ENCODE measurements around the gene COL5A1. TPM values are rescaled to one million over a fixed set of nuclear protein-coding genes. Genes with fewer than 3 reads are reported as not detected.
"Not testable (repeated sequence)": the region's sequence is repeated elsewhere in the genome, so short reads cannot be mapped to it uniquely, and the experiment has no call there.

Gene COL5A1
- total RNA-seq, 1 donor from 2014 or later, result 435 TPM

DNA sequence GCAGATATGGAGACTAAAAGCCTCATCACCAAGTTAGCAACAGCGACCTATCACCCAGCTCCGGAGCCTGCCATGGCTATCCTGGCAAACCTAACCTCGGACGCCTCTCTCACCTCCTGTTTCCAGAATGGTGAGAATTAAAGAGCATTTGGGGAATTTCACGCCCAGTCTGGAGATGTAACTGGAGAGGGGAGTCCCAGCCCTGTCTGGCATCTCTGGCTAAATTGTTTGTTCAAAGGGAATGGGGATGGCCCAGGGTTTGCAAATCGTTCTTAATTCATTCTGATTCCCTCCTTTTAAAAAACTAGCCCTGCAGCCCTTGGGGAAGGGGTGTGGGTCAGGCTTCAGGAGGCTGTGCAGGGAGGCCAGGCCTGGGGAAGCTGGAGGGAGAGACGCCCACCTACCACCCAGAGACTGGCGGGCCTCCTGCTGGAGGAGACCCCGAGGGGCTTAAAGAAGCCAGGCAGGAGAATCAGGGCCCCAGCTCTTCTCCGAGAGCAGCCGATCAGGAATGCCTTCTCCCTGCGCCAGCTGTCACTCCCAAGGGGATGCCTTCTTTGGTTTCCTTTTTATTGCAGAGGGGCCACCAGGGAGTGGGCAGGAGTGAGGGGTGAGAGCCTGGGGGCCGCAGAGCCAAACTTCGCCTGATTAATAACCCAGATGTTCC lies 964 bp upstream of the COL5A1 start:
- DNase-seq, result peak; percentile 62

DNA sequence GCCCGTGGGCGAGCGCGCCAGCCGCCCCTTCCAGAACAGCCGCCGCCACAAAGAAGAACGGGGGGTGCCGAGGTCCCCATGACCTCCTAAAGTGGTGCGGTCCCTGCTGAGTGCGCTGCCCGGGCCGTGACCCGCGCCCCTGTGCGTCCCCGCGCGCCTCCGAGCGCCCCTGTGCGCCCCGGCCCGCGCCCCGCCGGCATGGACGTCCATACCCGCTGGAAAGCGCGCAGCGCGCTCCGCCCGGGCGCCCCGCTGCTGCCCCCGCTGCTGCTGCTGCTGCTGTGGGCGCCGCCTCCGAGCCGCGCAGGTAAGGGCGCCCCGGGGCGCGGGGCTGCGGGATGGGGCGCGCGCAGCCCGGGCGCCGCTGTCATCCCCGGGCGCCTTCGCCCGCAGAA lies 384 bp downstream of the COL5A1 start:
- DNase-seq, result no peak

DNA sequence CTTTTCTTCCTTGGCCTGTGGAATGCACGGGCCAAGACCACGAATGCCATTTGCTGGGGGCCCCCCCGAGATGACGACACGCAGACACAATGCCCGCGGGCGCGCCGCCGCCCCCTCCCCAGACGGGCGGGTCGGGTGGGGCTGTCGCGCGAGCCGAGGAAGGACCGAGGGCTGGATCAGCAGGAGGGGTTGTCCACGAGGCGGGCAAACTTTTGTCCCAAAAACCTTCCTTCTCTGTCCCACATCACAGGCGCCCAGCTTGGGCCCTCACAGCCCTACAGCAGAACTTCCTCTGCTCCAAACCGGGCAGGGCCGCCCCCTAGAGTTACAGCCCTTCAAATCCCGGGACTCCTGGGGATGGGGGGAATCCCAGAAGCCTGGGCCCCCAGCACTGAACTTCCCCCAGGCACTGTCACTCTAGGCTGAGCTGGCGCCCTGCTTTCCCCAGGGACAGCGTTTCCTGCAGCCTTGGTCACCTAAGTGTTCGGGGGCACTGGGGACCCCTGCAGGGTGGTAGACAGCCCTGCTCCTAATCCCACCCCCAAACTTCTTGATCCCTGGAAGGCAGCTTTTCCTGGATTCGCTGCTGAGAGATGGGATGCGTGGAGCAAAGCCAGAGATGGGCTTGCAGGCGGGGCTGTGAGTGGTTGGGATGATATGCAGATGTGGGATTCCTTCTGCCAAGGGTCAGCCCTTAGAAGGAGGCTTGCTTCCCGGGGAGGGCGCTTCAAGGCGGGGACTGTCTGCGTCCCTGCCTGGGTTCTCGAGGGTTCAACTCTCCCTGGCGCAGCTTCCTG lies 980 bp downstream of the COL5A1 start:
- DNase-seq, result peak; percentile 87

DNA sequence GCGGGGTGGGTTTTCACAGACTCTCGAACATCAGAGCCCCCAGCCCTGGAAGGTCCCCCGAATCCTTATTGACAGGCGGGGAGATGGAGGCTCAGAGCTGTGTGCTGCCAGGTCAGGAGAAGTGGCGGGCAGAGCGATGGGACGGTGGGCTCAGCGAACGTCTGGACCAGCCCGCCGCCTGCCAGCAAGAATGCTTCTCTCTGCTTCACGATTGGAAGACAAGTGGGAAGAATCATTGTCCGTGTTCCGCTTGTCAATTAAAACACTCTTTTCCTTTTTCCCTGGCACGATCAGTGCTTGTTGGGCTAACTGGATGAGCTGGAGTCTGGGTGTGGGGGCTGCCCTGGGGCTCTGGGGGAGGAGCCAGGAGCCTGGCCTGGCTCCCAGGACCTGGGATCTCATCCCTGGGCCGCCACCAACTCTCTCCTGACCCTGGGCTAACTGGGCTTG lies 1.6 kb downstream of the COL5A1 start:
- DNase-seq, result peak; percentile 57

DNA sequence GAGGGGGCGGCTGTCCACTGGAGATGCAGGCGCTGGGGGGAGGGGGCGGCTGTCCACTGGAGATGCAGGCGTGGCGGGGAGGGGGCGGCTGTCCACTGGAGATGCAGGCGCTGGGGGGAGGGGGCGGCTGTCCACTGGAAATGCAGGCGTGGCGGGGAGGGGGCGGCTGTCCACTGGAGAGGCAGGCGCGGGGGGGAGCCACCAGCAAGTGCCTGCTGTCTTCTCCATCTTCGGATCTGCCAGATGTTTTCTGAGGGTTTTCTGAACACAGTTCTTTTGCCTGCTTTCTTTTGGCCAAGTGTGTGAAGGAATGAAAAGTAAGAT lies 2.8 kb downstream of the COL5A1 start:
- not testable (repeated sequence) for DNase-seq

DNA sequence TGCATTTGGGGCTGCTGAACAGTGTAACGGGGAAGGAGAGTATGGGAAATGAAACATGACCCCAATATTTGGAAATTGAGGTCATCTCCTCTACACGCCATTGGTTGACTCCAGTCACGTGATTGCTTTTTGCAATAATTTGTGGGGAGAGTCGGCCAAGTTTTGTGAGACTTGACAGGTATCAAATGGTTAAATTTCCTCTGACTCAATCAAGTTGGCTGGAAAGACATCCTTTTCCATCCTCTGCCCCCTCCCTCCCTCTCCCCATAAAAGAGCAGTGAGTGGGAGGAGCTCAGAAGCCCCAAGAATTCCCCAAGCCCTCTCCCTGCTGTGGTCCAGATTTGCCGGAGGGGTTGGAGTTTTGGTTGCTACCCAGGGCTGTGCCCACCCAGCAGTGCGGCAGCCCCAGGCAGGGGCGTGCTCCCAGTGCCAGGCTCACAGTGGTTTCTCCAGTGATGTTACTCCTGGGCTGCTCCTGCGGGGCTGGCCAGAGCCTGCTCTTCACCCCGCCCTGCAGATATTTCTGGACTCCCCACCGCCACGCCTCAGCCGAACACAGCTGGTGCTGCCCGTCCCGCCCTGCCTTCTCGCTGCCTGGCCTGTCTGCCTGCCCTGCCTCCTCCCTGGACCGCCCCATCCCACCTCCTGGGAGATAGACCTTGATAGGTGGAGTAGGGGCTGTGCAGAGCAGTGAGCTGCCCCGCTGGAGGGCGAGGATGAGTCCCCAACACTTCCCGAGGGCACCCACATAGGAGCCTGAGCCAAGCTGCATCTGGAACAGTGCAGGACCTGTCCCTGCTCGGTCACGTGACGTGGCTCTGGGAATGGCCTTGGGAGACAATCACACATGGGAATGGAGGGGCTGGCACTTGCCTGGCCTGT lies 3.4 kb downstream of the COL5A1 start:
- peak; percentile 98 for DNase-seq

DNA sequence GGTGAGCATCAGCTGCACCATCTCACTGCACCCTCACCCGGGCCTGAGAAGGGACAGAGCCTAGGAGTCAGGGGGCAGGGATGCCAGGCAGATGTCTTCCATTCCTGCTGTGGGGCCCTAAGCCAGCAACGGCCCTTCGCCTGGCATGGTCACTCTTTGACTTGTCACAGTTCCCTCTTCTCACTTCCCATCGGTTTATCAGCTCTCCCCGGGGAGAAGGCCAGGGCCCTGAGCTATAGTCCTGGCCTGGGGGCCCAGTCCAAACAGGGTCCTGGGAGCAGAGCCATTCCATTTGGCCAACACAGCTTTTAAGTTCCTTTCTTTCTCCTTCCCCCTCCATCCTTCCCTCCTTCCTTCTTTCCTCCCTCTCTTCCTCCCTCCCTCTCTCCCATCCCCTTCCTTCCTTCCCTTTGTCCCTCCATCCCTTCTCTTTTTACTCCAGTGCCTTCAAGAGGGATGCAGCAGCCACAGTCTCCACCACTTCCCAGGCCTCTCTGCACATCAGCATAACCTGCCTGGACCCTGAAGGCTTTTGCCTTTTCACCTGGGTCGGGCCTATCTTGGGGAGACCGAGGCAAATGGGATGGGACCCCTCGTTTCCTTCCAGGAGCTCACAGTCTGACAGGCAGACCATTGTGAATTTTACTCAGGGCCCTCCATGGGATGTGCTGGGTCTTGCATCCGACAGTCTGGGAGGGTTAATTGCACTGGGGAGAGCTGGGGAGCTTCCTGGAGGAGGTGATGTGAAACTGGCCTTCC lies 4.2 kb downstream of the COL5A1 start:
- no peak for DNase-seq

DNA sequence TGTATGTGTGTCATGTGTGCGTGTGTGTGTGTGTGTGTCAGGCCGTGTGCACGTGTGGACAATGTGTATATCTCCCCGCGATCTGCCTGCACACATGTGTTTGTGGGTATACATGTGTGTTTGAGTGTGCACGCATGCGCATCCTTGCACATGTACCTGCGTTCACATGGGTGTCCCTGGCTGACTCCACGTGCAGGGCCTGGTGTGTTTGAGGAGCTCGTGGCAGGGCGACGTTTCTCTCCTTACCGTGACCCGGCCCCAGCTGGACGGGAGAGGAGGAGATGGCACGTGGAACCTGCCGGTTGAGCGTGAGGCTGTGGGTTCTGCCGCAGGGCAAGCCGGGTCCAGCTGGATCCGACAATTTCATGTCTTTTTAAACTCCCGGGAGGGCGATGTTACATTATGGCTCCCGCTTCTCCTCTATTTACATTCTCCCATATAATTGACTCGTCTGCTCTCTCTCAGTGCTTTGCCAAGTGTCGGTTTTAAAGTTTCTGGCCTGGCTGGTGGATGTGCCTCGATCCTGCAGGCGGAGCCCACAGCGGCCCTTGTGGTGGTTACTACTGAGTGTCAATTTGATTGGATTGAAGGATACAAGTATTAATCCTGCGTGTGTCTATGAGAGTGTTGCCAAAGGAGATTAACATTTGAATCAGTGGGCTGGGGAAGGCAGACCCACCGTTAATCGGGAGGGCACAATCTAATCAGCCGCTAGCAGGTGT lies 5.9 kb downstream of the COL5A1 start:
- DNase-seq, result peak; percentile 33

DNA sequence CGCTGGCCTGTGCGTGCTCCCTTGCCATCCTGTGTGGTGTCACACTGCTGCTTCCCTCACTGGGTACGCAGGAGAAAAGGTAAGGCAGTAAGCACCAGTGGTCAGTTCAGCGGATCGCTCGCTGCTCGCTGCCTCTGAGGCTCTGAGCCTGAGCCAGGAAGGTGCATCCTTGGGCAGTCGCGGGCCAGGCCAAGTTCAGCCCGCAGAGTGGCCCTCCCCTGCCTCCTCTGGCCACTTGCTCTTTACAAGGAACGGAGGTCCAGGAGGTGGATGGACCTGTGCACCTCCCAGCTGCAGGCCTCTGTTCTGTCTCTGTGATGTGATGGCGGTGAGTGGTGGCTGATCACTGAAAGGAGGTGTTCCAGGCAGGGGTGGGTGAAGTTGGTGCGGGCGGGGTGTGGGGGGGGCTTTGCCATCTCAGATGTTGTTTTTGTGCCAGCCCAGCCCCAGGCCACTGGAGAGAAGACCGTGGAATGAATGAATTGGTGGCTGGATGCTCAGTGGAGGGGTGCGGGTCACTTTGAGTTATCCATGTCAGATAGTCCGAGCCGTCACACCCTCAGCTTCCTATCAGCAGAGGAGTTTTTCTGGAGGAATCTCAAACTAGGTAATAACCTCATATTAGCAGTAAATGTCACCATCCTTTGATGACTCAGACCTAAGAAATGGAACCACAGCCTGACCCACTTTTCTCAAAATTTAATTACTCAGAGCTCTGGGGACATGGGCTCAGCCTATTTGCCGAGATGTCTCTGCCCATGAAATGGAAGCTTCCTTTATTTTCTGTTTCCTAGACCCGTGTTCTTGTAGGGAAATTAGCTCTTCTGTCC lies 7.3 kb downstream of the COL5A1 start:
- no peak for DNase-seq

DNA sequence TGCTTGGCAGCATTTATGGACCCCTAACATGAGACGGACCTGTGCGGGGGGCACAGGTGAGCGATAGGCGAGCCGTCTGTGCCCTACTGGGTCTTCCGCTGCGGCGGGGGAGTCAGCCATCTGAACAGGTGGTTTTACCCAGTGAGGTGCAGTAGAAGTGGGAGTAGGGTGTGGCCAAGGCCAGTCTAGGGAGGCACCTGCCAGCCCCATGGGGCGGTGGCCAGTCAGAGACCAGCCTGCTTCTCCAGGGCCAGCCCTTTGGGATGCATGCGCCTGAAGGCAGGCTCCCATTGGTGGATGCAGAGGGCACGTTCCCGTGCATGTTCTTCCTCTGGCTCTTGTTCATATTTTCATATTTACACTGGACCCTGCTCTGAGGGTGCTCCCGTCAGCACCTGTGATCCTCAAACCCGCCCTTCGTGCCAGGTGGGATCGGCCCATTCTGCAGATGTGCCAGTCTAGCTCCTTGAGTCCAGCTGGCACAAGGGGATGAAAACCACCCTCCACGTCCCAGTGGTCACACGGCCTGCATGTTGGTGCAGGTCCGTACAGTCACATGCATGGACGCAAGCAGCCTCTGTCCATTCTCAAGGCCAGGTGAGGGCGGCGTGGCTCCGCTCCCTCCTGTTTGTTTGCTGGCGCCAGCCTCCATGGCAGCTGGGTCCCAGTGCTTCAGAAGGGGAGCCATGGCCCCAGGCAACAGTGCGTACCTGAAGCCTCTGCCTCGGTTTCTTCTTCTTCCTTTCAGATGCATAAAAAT lies 9.0 kb downstream of the COL5A1 start:
- DNase-seq, result no peak

DNA sequence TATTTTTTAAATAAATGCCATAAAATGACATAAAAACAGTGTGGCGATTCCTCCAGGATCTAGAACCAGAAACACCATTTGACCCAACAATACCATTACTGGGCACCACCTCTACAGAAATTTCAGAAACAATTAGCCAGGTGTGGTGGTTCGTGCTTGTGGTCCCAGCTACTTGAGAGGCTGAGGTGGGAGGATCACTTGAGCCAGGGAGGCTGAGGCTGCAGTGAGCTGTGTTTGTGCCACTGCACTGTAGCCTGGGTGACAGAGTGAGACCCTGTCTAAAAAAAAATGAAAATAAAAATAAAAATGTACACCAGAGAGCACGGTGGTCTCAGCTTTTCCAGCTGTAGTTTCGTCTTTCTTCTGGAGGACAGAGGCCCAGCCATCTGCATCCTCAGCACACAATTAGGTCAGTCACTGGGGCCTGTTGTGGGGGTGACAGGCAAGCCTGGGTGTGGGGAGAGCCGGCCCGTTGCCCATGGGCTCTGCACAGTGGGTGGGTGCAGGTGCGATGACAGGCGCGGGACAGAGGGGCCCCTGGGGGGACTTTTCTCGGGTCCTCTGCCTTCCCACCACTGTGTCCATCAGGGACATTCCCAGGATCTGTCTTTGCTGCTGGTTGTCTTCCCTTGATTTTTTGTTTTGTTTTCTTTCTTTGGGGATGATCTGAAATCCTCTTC lies 9.8 kb downstream of the COL5A1 start:
- no peak for DNase-seq

DNA sequence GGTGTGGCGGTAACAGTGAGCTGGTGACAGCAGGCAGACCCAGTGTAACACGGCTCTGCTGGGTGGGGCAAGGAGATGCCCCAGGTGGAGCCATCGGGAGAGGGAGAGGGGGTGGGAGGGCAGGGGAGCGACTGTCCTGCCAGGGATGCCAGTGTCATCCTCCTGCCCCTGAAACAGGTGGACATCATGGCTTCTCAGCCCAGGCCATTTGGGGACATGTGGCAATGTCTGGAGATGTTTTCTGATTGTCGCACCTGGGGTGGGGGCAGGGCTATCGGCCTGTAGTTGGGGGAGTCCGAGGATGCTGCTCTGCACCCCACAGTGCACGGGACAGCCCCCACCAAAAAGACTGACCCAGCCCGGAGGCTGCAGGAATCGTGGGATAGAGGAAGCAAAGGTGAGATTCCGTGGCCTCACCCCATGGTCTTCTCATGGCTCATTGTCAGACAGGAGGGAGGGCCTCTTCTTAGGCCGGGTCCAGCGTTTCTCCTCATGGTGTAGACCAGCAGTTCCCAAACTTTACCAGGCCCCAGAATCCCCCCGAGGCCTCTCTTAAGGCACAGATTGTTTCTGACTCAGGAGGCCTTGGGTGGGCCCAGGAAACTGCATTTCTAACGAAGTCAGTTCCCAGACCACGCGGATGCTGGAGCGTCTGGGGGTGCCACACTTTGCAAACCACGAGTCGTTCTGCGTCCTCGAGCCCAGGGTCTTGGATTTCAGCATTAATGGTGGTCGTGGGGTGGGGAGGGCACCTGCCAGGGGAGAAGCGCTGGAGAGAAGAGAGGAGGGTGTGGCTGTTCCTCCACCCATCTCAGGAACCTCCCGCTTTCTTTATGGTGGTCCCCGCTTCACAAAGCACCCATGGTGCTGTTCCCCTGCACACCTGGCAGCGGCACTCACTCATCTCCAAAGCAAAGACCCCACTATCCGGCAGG lies 11.0 kb downstream of the COL5A1 start:
- no peak for DNase-seq

DNA sequence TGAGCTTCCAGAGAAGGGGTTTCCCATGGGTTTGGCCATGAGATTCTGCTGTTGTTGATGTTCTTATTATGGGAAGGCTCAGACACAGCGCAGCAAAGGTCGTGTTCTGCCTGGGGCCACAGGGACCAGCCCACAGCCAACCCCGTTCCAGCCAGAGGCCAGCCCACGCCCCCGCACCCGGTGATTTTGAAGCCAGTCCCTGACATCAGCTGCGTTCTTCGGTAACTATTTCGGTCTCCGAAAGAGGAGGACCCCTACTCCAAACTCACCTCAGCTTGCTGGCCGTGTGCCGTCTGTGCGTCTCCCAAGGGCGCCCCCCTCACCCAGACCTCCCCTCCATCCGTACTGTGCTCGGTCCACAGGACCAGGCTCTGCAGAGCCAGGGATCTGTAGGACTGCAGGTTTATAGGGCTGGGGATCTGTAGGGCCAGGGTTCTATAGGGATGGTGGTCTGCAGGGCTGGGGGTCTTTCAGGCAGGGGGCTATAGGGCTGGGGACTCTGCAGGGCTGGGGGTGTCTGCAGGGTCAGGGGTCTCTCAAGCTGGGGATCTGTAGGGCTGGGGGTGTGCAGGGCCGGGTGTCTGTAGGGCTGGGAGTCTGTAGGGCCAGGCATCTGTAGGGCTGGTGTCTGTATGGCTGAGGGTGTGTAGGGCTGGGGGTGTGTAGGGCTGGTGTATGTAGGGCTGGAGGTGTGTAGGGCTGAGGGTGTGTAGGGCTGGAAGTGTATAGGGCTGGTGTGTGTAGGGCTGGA lies 11.8 kb downstream of the COL5A1 start:
- DNase-seq, result no peak

DNA sequence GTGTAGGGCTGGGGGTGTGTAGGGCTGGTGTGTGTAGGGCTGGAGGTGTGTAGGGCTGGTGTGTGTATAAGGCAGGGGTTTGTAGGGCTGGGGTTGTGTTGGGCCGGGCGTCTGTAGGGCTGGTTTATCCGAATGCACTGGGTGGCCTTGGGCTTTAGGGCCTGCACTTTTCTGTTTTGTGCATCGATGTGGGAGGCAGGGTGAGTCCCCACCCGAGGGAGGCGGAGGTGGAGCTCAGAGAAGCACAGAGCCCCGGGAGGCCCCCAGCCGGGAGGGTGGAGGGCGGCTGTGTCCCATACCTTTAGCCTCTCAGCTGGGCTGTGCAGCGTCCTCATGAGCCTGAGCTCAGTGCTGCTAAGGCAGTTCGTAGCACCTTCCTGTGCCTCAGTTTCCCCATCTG lies 13.5 kb downstream of the COL5A1 start:
- no peak for DNase-seq

DNA sequence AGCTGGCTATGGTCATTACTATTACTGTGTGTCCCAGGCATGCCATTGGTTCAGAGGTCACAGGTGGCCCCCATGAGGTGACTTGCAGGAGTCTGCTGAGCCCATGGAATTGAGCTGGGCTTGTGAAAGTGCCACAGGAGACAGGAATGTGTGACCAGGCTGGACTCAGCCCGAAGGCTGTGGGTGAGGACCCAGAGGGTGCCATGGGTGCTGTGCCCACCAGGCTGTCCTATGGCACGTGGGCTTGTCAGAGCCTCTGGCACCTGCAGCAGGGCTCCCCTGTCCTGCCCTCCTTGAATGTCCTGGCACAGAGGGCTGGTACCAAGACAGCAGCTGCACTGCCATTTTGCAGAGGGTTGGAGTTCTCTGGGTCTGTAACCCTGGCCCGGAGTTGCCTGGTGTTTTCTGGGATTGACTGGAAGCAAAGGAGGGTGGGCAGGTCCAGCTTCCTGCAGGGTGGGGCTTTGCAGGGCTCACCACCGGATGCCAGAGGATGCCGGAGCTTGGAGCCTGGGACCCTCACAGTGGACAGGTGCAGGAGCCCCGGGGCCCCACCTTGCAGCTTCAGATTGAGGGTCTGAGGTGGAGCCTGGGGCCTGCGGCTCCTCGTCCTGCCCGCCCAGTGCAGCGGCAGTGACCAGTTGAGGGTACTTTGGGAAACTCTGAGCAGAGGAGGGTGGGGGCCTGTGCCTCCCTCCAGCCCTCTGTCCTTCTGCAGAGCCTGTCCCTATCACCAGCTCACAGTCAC lies 14.2 kb downstream of the COL5A1 start:
- no peak for DNase-seq

DNA sequence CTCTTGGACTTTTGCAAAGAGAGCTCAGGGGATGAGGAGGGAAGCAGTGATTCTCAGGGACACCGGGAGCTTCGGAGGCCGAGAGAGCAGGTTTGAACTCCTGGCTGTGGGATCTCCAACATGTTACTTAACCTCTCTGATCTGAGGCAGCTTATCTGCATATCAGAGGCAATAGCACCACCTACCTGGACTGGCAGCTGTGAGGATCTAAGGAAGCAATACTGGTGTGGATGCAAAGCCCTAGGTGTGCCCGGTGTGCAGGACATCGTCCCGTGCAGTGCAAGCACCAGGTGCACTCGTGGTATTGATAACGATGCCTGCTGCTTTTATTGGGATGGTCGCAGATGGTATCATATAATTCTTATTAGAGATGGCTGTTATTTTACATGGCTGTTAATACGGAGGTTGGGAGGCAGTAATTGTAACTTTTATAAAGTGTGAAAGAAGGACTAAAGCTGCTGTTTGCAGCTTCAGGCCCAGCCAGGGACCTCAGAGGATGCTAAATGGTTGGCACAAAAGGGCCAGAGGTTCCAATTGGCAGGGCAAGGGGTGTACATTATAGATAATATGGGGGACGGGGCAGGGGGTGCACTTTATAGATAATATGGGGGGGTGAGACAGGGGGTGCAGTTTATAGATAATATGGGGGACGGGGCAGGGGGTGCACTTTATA lies 14.9 kb downstream of the COL5A1 start:
- no peak for DNase-seq

All from tongue (tissue), 2 donors.